Thymus (tissue), 11 donors: ENCODE results near the gene HEBP1. TPM values are rescaled to one million over a fixed set of nuclear protein-coding genes. Genes with fewer than 3 reads are reported as not detected.
A peak's percentile ranks its signal among the peaks of the same experiment; 100 is the strongest.

ENCODE experiments used
- DNase-seq, 9 donors: peaks; one replicate each; pipeline ENCODE4 v3.0.0-alpha.2; 2013; ENCODE audit warnings: low spot score in 9 of 9, low read depth in 6 of 9, missing footprints in 1 of 9
- H3K27ac ChIP-seq, 2 donors: one replicate each; pipeline ENCODE4 v1.5.1; 2013; ENCODE audit warnings: control low read depth in 1 of 2, low read depth in 1 of 2, low read length in 1 of 2, mild to moderate bottlenecking in 1 of 2, moderate library complexity in 1 of 2
- H3K27me3 ChIP-seq, 2 donors: one replicate each; pipeline ENCODE4 v1.5.1; 2013; ENCODE audit warnings: low read length in 1 of 2; ENCODE audit not compliant: control insufficient read depth in 2 of 2, insufficient read depth in 1 of 2
- H3K36me3 ChIP-seq, 2 donors: one replicate each; pipeline ENCODE4 v1.5.1; 2013; ENCODE audit warnings: low read length in 1 of 2, mild to moderate bottlenecking in 1 of 2, moderate library complexity in 1 of 2; ENCODE audit not compliant: control insufficient read depth in 2 of 2, insufficient read depth in 2 of 2
- H3K4me1 ChIP-seq, 2 donors: one replicate each; pipeline ENCODE4 v1.5.1; 2013; ENCODE audit warnings: low read length in 2 of 2; ENCODE audit not compliant: control insufficient read depth in 2 of 2, insufficient read depth in 2 of 2
- H3K4me3 ChIP-seq, 2 donors: one replicate each; pipeline ENCODE4 v1.5.1; 2013; ENCODE audit warnings: low read length in 2 of 2, control low read depth in 1 of 2, mild to moderate bottlenecking in 1 of 2
- H3K9me3 ChIP-seq, 2 donors: one replicate each; pipeline ENCODE4 v1.5.1; 2013; ENCODE audit warnings: low read length in 1 of 2, mild to moderate bottlenecking in 1 of 2; ENCODE audit not compliant: control insufficient read depth in 2 of 2, insufficient read depth in 1 of 2
- WGBS: extraction: QIAGEN DNeasy Blood & Tissue Kit; methylation state at CpG from one replicate; pipeline ENCODE4 v1.1.7; 2013; 5-methylcytosine and 5-hydroxymethylcytosine counted together
- polyA plus RNA-seq: library from polyadenylated mRNA; stranded (reverse); fragments of 200-250 nt; gene quantifications from one replicate; pipeline ENCODE4 v1.2.3, GENCODE V29; 2013
- total RNA-seq: library from RNA; stranded (reverse); fragments of 120-200 nt; gene quantifications from one replicate; pipeline ENCODE4 v1.2.4, GENCODE V29; 2013
- donor health status: healthy.

HEBP1 gene
- total and polyA plus RNA-seq, 2 donors, result 3.9 to 42.3 TPM

DNA sequence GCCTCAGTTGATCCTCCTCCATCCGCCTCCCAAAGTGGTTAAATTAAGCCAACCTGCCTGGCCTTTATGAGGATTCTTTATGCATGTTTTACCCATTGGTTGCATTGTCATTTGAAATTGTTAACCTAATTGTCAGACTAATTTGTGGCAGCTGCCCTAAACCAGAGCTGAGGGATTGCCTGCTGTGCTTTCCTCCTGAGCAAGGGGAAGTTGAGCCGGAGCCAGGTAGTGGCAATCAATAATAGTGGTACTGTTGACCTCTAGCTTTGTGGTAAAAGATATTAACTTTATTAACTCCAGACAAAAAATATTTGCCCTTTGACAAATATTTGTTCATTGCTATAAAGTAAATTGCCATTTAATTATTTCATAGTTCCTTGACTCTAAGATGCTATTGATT, 5.6 kb upstream of the HEBP1 start:
- peaks cover 0 to 4% of the 10 kb centered on the region in 2 donors for H3K9me3 ChIP-seq
- WGBS, result over 99% methylated on average over 2 of the region's 2 CpGs
- H3K27ac ChIP-seq, result no peak overlapping the region
- no peaks in the 10 kb centered on the region for H3K36me3 ChIP-seq
- H3K4me3 ChIP-seq, result no peak overlapping the region
- peaks cover 0 to 24% of the 10 kb centered on the region in 2 donors for H3K27me3 ChIP-seq
- H3K4me1 ChIP-seq, result peaks cover 6 to 7% of the 10 kb centered on the region in 2 donors
- DNase-seq, result no peak

DNA sequence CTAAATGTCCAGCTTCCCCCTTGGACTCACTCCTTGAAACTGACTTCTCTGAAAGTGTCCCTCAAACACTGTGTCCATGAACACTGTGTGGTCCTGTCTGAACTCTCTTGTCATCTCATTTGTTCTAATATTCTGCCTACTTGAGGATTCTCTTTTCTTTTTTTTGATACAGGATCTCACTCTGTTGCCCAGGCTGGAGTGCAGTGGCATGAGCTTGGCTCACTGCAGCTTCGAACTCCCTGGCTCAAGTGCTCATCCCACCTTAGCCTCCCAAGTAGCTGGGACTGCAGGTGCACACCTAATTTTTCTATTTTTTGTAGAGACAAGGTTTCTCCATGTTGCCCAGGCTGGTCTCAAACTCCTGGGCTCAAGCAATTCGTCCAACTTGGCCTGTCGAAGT, 4.9 kb upstream of the HEBP1 start:
- peaks cover 0 to 28% of the 10 kb centered on the region in 2 donors for H3K27me3 ChIP-seq
- H3K9me3 ChIP-seq, result peaks cover 0 to 4% of the 10 kb centered on the region in 2 donors
- no peaks in the 10 kb centered on the region for H3K36me3 ChIP-seq
- DNase-seq, result no peak
- 97% methylated on average over 3 of the region's 3 CpGs for WGBS
- H3K4me3 ChIP-seq, result no peak overlapping the region
- peaks cover 6 to 10% of the 10 kb centered on the region in 2 donors for H3K4me1 ChIP-seq
- H3K27ac ChIP-seq, result no peak overlapping the region

DNA sequence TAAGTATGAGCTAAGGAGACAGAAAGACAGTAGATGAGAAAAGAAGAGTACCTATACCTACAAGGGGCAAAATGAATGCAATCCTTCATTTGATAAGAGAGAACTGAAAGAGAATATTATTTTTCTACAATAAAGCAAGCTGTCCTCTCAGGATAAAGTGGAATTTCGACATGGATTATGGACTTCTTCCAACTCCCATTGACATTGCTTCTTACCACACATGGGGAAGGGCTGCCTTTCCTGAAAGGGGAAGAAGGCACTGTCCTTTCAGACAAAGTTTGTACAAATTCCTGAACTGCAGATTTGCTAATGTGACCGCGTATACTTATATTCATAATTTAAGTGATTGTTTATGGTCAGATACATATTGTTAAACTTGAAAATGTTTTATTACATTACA, 4.3 kb upstream of the HEBP1 start:
- Histone ChIP-seq H3K27ac (no peak overlapping the region), H3K27me3 (peaks cover 0 to 30% of the 10 kb centered on the region in 2 donors), H3K9me3 (peaks cover 0 to 4% of the 10 kb centered on the region in 2 donors), H3K4me1 (peaks cover 11 to 16% of the 10 kb centered on the region in 2 donors), H3K36me3 (no peaks in the 10 kb centered on the region), H3K4me3 (no peak overlapping the region)
- no peak for DNase-seq
- 96% methylated on average over 3 of the region's 3 CpGs for WGBS

DNA sequence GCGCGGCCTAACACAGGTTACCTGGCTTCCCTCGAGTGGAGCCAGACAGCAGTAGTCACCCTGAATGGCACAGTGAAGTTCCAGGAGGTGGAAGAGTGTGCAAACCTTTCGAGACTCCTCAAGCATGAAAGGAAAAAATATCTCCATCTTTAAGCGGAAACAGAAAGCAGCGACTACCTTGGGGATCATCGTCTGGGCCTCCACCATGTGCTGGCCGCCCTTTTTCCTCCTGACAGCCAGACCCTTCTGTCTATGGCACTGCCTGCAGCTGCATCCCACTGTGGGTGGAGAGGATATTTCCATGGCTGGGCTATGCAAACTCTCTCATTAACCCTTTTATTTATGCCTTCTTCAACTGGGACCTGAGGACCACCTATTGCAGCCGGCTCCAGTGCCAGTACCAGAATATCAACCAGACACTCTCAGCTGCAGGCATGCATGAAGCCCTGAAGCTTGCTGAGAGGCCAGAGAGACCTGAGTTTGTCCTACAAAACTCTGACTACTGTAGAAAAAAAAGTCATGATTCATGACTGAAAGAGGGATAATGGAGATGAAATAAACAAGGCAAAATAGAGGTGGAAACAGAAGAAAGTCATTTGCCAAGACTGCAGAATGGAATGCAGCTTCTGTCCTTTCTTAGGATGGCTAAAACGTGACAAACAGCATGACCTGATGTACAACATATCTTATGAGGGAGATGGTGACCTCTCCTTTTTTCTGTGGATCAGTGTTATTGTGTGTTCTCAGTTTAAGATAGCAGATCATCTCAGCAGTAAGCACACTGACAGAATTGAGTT, 2.4 kb upstream of the HEBP1 start:
- H3K27ac ChIP-seq, result no peak overlapping the region
- H3K36me3 ChIP-seq, result no peaks in the 10 kb centered on the region
- DNase-seq, result no peak
- no peak overlapping the region for H3K4me3 ChIP-seq
- H3K9me3 ChIP-seq, result peaks cover 0 to 4% of the 10 kb centered on the region in 2 donors
- H3K27me3 ChIP-seq, result peaks cover 0 to 30% of the 10 kb centered on the region in 2 donors
- 98% methylated on average over 10 of the region's 10 CpGs for WGBS
- peaks cover 12 to 17% of the 10 kb centered on the region in 2 donors for H3K4me1 ChIP-seq

DNA sequence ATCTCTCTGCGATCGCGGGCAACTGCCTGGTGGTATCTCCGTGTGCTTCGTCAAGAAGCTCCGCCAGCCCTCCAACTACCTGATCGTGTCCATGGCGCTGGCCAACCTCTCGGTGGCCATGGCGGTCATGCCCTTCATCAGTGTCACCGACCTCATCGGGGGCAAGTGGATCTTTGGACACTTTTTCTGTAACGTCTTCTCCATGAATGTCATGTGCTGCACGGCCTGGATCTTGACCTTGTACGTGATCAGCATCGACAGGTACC, 1.6 kb upstream of the HEBP1 start:
- 54% methylated on average over 16 of the region's 16 CpGs for WGBS
- Histone ChIP-seq H3K4me3 (peak overlapping the region; percentile 17 to 71), H3K27ac (no peak overlapping the region), H3K36me3 (no peaks in the 10 kb centered on the region), H3K4me1 (peaks cover 12 to 17% of the 10 kb centered on the region in 2 donors), H3K9me3 (peaks cover 0 to 4% of the 10 kb centered on the region in 2 donors), H3K27me3 (peaks cover 0 to 30% of the 10 kb centered on the region in 2 donors)
- no peak for DNase-seq

DNA sequence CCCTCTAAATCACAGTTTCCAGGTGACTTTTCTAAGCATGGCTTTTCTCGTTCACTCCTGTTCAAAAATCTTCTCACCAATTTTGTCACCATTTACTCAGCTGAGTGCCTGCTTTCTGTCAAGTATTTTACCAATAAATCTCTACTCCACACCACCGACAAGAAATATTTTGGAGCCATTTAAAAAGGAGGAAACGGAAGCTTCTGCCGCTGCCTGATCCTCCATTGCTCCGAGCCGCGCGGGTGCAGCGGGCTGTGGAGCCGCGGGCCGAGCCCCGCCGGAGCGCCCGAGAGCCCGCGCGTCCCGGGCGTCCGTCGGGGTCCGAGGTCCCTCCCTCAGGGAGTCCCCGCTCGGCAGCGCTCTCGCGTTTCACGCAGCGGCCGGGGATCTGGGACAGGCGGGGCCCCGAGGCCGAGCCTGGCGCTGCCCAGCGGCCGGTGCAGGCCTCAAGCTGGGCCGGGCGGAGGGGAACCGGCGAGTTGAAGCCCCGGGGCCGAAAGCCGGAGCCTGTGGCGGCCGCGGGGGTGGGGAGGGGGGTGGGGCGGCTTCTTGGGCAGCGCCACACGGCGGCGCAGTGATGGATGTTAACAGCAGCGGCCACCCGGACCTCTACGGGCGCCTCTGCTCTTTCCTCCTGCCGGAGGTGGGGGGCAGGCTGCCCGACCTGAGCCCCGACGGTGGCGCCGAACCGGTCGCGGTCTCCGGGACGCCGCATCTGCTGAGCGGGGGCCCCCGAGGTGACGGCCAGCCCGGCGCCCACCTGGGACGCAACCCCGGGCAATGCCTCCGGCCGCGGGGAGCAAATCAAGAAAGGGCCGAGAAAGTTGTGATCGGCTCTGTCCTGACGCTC, 1.1 kb upstream of the HEBP1 start:
- peak in 8 of 9 donors; percentile 10 to 55 (median 30) for DNase-seq
- Histone ChIP-seq H3K27me3 (peaks cover 0 to 30% of the 10 kb centered on the region in 2 donors), H3K4me3 (peak overlapping the region; percentile 57 to 71), H3K27ac (peak overlapping the region; percentile 68 to 89), H3K36me3 (no peaks in the 10 kb centered on the region), H3K9me3 (peaks cover 0 to 4% of the 10 kb centered on the region in 2 donors), H3K4me1 (peaks cover 12 to 17% of the 10 kb centered on the region in 2 donors)
- WGBS, result under 1% methylated on average over 82 of the region's 82 CpGs

DNA sequence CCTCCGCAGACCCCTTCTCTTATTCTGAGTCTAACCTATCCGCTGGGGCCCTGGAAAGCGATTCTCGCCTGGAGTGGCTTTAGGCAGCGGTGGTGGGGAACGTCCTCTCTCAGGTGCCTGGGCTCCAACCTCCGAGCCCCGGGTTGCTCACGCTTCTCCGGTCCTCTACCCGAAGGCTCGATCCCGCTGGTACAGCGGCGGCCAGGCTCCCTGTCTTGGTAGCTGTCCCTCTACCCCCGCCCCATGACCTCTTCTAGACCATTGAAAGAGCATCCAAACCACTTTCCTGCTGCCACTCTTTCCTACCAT, 505 bp upstream of the HEBP1 start:
- H3K4me3 ChIP-seq, result peak overlapping the region; percentile 57 to 71
- H3K36me3 ChIP-seq, result no peaks in the 10 kb centered on the region
- peaks cover 12 to 17% of the 10 kb centered on the region in 2 donors for H3K4me1 ChIP-seq
- H3K27ac ChIP-seq, result peak overlapping the region; percentile 68 to 89
- peaks cover 0 to 30% of the 10 kb centered on the region in 2 donors for H3K27me3 ChIP-seq
- WGBS, result under 1% methylated on average over 16 of the region's 16 CpGs
- DNase-seq, result peak in 4 of 9 donors; percentile 21 to 51 (median 34)
- H3K9me3 ChIP-seq, result peaks cover 0 to 4% of the 10 kb centered on the region in 2 donors

DNA sequence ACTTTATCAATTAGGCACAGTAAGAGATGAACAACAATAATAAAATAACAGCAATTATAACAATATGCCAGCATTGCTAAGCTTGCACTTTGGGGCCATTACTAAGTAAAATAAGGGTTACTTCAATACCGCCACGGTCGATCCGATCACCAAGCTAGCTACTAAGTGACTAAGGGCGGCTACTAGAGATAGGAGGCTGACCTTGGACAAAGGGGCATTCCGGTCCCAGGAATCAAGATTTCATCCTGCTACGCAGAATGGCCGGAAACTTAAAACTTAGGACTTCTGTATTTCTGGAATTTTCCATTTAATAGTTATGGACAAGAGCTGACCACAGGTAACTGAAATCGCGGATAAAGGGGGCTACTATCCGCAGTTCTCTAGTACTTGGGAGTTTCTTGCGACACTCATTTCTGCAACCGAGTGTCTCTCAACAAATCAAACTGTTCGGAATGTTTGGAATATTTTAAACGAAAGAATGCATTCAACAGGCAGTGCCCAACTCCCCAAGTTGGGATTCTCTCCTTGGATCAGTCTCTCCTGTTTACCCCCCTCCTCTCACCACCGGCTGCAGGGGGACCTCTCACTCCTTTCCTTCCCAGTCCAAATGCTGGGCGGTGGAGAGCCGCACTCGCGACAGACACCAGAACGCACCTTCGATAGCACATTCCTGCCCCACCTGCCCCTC, 650 bp downstream of the HEBP1 start:
- H3K9me3 ChIP-seq, result peaks cover 0 to 4% of the 10 kb centered on the region in 2 donors

More for the DNA sequence above, 650 bp downstream of the HEBP1 start:
- WGBS, result 63% methylated on average over 22 of the region's 22 CpGs
- DNase-seq, result peak in 2 of 9 donors; percentile 8 to 19
- peaks cover 12 to 17% of the 10 kb centered on the region in 2 donors for H3K4me1 ChIP-seq
- H3K27me3 ChIP-seq, result peaks cover 0 to 30% of the 10 kb centered on the region in 2 donors
- H3K36me3 ChIP-seq, result no peaks in the 10 kb centered on the region
- H3K4me3 ChIP-seq, result peak overlapping the region; percentile 56 to 71
- peak overlapping the region in 1 of 2 donors; percentile 80 for H3K27ac ChIP-seq
